Ovary (tissue), 3 donors: ENCODE results near the gene RILPL2.

Source experiments
- EP300 ChIP-seq: sonication (generic); formaldehyde crosslinking; IDR thresholded peaks from one replicate; pipeline ENCODE4 v1.6.1; 2017; ENCODE audit warnings: antibody characterized with exemption
- POLR2A ChIP-seq: fragments of 450-650 bp; IDR thresholded peaks from one replicate; pipeline ENCODE4 v1.6.1; 2017; ENCODE audit warnings: antibody characterized with exemption, mild to moderate bottlenecking, moderate library complexity
- TF ChIP-seq, protein P1 (sequence below), 3 donors: fragments of 450-650 bp in 2 of 3; fragments of 200-600 bp in 1 of 3; IDR thresholded peaks; one replicate each; pipeline versions ENCODE4 v1.5.1 to v1.8.0; 2016 to 2022; ENCODE audit warnings: antibody characterized with exemption in 3 of 3, mild to moderate bottlenecking in 1 of 3
- donor health status: DM: no; HTN: no; CAD: no.

DNA sequence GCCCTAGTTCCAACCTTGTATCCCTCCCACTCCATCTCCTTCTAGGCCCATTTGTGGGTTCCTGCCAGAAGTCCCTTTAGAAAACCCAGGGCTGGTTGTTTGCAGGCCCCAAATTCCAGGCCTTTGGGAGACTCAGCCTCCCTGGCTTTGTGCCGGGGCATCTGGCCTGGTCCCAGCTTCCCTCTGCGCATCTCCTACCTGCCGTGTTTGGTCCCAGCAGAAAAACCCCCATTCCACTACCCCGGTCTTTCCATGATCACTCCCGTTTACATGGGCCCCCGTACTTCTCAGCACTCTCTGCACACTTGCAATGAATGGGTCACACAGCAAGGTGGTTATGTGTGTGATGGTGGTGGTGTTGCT is 37.2 kb downstream of the RILPL2 start:
- TF ChIP-seq POLR2A (no peak), EP300 (no peak)
- TF ChIP-seq, protein P1, sequence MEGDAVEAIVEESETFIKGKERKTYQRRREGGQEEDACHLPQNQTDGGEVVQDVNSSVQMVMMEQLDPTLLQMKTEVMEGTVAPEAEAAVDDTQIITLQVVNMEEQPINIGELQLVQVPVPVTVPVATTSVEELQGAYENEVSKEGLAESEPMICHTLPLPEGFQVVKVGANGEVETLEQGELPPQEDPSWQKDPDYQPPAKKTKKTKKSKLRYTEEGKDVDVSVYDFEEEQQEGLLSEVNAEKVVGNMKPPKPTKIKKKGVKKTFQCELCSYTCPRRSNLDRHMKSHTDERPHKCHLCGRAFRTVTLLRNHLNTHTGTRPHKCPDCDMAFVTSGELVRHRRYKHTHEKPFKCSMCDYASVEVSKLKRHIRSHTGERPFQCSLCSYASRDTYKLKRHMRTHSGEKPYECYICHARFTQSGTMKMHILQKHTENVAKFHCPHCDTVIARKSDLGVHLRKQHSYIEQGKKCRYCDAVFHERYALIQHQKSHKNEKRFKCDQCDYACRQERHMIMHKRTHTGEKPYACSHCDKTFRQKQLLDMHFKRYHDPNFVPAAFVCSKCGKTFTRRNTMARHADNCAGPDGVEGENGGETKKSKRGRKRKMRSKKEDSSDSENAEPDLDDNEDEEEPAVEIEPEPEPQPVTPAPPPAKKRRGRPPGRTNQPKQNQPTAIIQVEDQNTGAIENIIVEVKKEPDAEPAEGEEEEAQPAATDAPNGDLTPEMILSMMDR (IDR thresholded peaks at IDR 0.05), result no peak
